Activated CD4-positive, alpha-beta T cell treated with anti-CD3 and anti-CD28 coated beads, Interleukin-2, Interleukin-6, amounts not matched to agents 100 ng/mL and 50 ng/mL, durations not matched to agents 16 hours and 8 hours (primary cell): ENCODE data around the gene DOK6.
"Not testable (repeated sequence)": the region's sequence is repeated elsewhere in the genome, so short reads cannot be mapped to it uniquely, and the experiment has no call there.

Source experiments
- DNase-seq: peaks from one replicate; pipeline ENCODE4 v3.0.0-alpha.2; 2020

The DOK6 gene

GRCh38 chr18:69628774-69629359, 228.2 kb downstream of the DOK6 start:
- no peak for DNase-seq

GRCh38 chr18:69631281-69631680, 230.6 kb downstream of the DOK6 start:
- DNase-seq = no peak

- no peak for DNase-seq
These were observed 234.8 kb downstream of the DOK6 start for GRCh38 chr18:69635482-69635881.

- DNase-seq = peak; percentile 10
These were observed 236.0 kb downstream of the DOK6 start for GRCh38 chr18:69636529-69637301.

GRCh38 chr18:69638056-69638455, 237.4 kb downstream of the DOK6 start:
- DNase-seq = no peak

- DNase-seq = no peak
These were observed 247.0 kb downstream of the DOK6 start for GRCh38 chr18:69647702-69648101.

- DNase-seq = no peak
These were observed 247.8 kb downstream of the DOK6 start for GRCh38 chr18:69648486-69648885.

GRCh38 chr18:69649684-69650083, 249.0 kb downstream of the DOK6 start:
- DNase-seq = no peak

- no peak for DNase-seq
These were observed 250.6 kb downstream of the DOK6 start for GRCh38 chr18:69651243-69651642.

- DNase-seq = no peak
These were observed 255.1 kb downstream of the DOK6 start for GRCh38 chr18:69655816-69656215.

- DNase-seq = no peak
These were observed 257.4 kb downstream of the DOK6 start for GRCh38 chr18:69658103-69658502.

- DNase-seq = no peak
These were observed 258.0 kb downstream of the DOK6 start for GRCh38 chr18:69658685-69659084.

GRCh38 chr18:69659142-69659651, 258.5 kb downstream of the DOK6 start:
- DNase-seq = no peak

GRCh38 chr18:69662090-69662489, 261.4 kb downstream of the DOK6 start:
- not testable (repeated sequence) for DNase-seq

- DNase-seq = no peak
These were observed 263.7 kb downstream of the DOK6 start for GRCh38 chr18:69664399-69664798.

- DNase-seq = no peak
These were observed 273.7 kb downstream of the DOK6 start for GRCh38 chr18:69674292-69674877.

- DNase-seq = no peak
These were observed 274.3 kb downstream of the DOK6 start for GRCh38 chr18:69674966-69675365.

GRCh38 chr18:69677595-69677994, 276.9 kb downstream of the DOK6 start:
- DNase-seq = no peak

- DNase-seq = no peak
These were observed 279.4 kb downstream of the DOK6 start for GRCh38 chr18:69680123-69680522.

- no peak for DNase-seq
These were observed 282.5 kb downstream of the DOK6 start for GRCh38 chr18:69683176-69683575.

GRCh38 chr18:69684789-69685188, 284.1 kb downstream of the DOK6 start:
- DNase-seq = no peak

GRCh38 chr18:69686861-69687260, 286.2 kb downstream of the DOK6 start:
- no peak for DNase-seq

- no peak for DNase-seq
These were observed 288.6 kb downstream of the DOK6 start for GRCh38 chr18:69689121-69689759.
